H1 (cell line): ENCODE results near the gene GATA1. TPM values are rescaled to one million over a fixed set of nuclear protein-coding genes. Genes with fewer than 3 reads are reported as not detected.

ENCODE experiments used
- CTCF ChIA-PET: fragments of 300-600 bp; sonication (Branson Sonifier 250); formaldehyde crosslinking; loops from one replicate; lab custom pipeline; 2021; ENCODE audit not compliant: partially characterized antibody; lab: Charles Lee
- POLR2A ChIA-PET: fragments of 300-600 bp; sonication (Branson Sonifier 250); formaldehyde crosslinking; loops from one replicate; lab custom pipeline; 2021; ENCODE audit warnings: inconsistent platforms; ENCODE audit not compliant: partially characterized antibody; lab: Charles Lee
- DNase-seq, 2 experiments: peaks; one replicate each; pipeline versions ENCODE4 v3.0.0 to v3.0.0-alpha.2; 2010 to 2022; ENCODE audit warnings: low spot score in 2 of 2, low read depth in 1 of 2, mixed read lengths in 1 of 2
- FAIRE-seq: peaks from 2 replicates; lab custom pipeline; 2011; peaks lifted over from hg19 to GRCh38; lab: Jason Lieb, UNC
- H2AFZ ChIP-seq: 2 replicates; pipeline ENCODE4 v1.8.1; 2012; ENCODE audit warnings: low read length, inconsistent platforms
- H2AK5ac ChIP-seq: 2 replicates; pipeline ENCODE4 v1.6.1; 2013; ENCODE audit warnings: low read depth, low read length
- H2BK120ac ChIP-seq: replicated peaks from 2 replicates; pipeline ENCODE3; 2013; ENCODE audit warnings: low read depth, low read length, inconsistent platforms
- H2BK12ac ChIP-seq: 2 replicates; pipeline ENCODE4 v1.6.1; 2013; ENCODE audit warnings: low read depth, low read length
- H2BK15ac ChIP-seq: 2 replicates; pipeline ENCODE4 v1.6.1; 2013; ENCODE audit warnings: low read length
- H2BK20ac ChIP-seq: 2 replicates; pipeline ENCODE4 v1.6.1; 2013; ENCODE audit warnings: low read length
- H2BK5ac ChIP-seq: 2 replicates; pipeline ENCODE4 v1.6.1; 2013; ENCODE audit warnings: low read depth, low read length
- H3K14ac ChIP-seq: 2 replicates; pipeline ENCODE4 v1.6.1; 2013; ENCODE audit warnings: inconsistent platforms; ENCODE audit not compliant: insufficient read length
- H3K18ac ChIP-seq: 2 replicates; pipeline ENCODE4 v1.6.1; 2013; ENCODE audit warnings: low read length; ENCODE audit errors: extremely low read depth
- H3K23ac ChIP-seq: 2 replicates; pipeline ENCODE4 v1.6.1; 2013; ENCODE audit warnings: inconsistent platforms; ENCODE audit not compliant: insufficient read length
- H3K23me2 ChIP-seq: 2 replicates; pipeline ENCODE4 v1.6.1; 2013; ENCODE audit warnings: low read depth, low read length
- H3K27ac ChIP-seq: 2 replicates; pipeline ENCODE4 v1.6.1; 2011; ENCODE audit warnings: low read depth, low read length, inconsistent platforms
- H3K27me3 ChIP-seq, 4 experiments: replicated peaks in 1 of 4; 1 replicate in 1 of 4; 2 replicates in 3 of 4; pipeline versions ENCODE4 v1.6.1 to v1.8.1; 2011 to 2013; ENCODE audit warnings: low read length in 3 of 4, mild to moderate bottlenecking in 3 of 4, inconsistent platforms in 2 of 4, mixed read lengths in 2 of 4, moderate library complexity in 1 of 4; ENCODE audit not compliant: control insufficient read depth in 3 of 4, insufficient read depth in 3 of 4; ENCODE audit errors: extremely low read depth in 1 of 4
- H3K36me3 ChIP-seq, 4 experiments: 2 replicates each; pipeline versions ENCODE4 v1.6.1 to v1.8.1; 2011 to 2013; ENCODE audit warnings: mild to moderate bottlenecking in 4 of 4, low read length in 3 of 4, moderate library complexity in 2 of 4, control low read depth in 1 of 4, inconsistent platforms in 1 of 4; ENCODE audit not compliant: insufficient read depth in 4 of 4, control insufficient read depth in 2 of 4
- H3K4ac ChIP-seq: replicated peaks from 2 replicates; pipeline ENCODE3; 2013; ENCODE audit warnings: low read length, low read depth, mixed read lengths, inconsistent platforms; ENCODE audit not compliant: insufficient read length
- H3K4me1 ChIP-seq, 4 experiments: replicated peaks in 1 of 4; 1 replicate in 1 of 4; 2 replicates in 3 of 4; pipeline versions ENCODE4 v1.6.1 to v1.8.1; 2011 to 2013; ENCODE audit warnings: low read length in 3 of 4, inconsistent platforms in 2 of 4, mixed read lengths in 1 of 4; ENCODE audit not compliant: insufficient read depth in 4 of 4, control insufficient read depth in 3 of 4
- H3K4me2 ChIP-seq, 2 experiments: 2 replicates each; pipeline versions ENCODE4 v1.6.1 to v1.8.1; 2011 to 2013; ENCODE audit warnings: low read depth in 2 of 2, low read length in 2 of 2, control low read depth in 1 of 2, inconsistent platforms in 1 of 2, mild to moderate bottlenecking in 1 of 2; ENCODE audit not compliant: insufficient read depth in 1 of 2
- H3K4me3 ChIP-seq, 4 experiments: fragments of 200-600, 300-600 bp in 1 of 4; sonication (generic), shearing (Covaris generic), sonication (Bioruptor Twin) in 1 of 4; 2 replicates each; pipeline versions ENCODE4 v1.5.1 to v1.8.1; 2011 to 2016; ENCODE audit warnings: low read length in 4 of 4, low read depth in 3 of 4, control low read depth in 2 of 4, inconsistent platforms in 2 of 4, mild to moderate bottlenecking in 2 of 4, mixed read lengths in 1 of 4, moderate library complexity in 1 of 4; ENCODE audit not compliant: insufficient read depth in 2 of 4; ENCODE audit errors: extremely low read depth in 1 of 4
- H3K56ac ChIP-seq: replicated peaks from 2 replicates; pipeline ENCODE3; 2013; ENCODE audit warnings: low read depth, mild to moderate bottlenecking, mixed read lengths, low read length, inconsistent platforms; ENCODE audit not compliant: insufficient read length
- H3K79me1 ChIP-seq: 2 replicates; pipeline ENCODE4 v1.6.1; 2013; ENCODE audit warnings: low read depth, low read length, control low read depth
- H3K79me2 ChIP-seq, 2 experiments: 2 replicates each; pipeline versions ENCODE4 v1.6.1 to v1.8.1; 2012 to 2013; ENCODE audit warnings: low read length in 2 of 2, mild to moderate bottlenecking in 2 of 2, inconsistent platforms in 1 of 2; ENCODE audit not compliant: insufficient read depth in 2 of 2, control insufficient read depth in 1 of 2
- H3K9ac ChIP-seq, 4 experiments: replicated peaks in 1 of 4; 1 replicate in 1 of 4; 2 replicates in 3 of 4; pipeline versions ENCODE4 v1.6.1 to v1.8.1; 2011 to 2013; ENCODE audit warnings: low read depth in 3 of 4, low read length in 3 of 4, control low read depth in 2 of 4, mild to moderate bottlenecking in 2 of 4, moderate library complexity in 2 of 4, inconsistent platforms in 1 of 4; ENCODE audit errors: extremely low read depth in 1 of 4
- H3K9me3 ChIP-seq, 2 experiments: 2 replicates each; pipeline versions ENCODE4 v1.6.1 to v1.8.1; 2012 to 2013; ENCODE audit warnings: mild to moderate bottlenecking in 2 of 2, moderate library complexity in 2 of 2, control low read depth in 1 of 2, inconsistent platforms in 1 of 2, low read depth in 1 of 2, low read length in 1 of 2, mixed read lengths in 1 of 2; ENCODE audit not compliant: insufficient read depth in 2 of 2
- H4K20me1 ChIP-seq, 2 experiments: replicated peaks in 1 of 2; 2 replicates each; pipeline versions ENCODE3 to v1.8.1; 2011 to 2013; ENCODE audit warnings: inconsistent platforms in 2 of 2, low read length in 2 of 2, mild to moderate bottlenecking in 1 of 2; ENCODE audit not compliant: insufficient read depth in 2 of 2, control insufficient read depth in 1 of 2
- H4K5ac ChIP-seq: 2 replicates; pipeline ENCODE4 v1.6.1; 2013; ENCODE audit warnings: low read length, low read depth, mixed read lengths, inconsistent platforms; ENCODE audit not compliant: insufficient read length
- H4K8ac ChIP-seq: 2 replicates; pipeline ENCODE4 v1.8.0; 2013; ENCODE audit warnings: mild to moderate bottlenecking, moderate library complexity, low read length, inconsistent platforms; ENCODE audit not compliant: insufficient read depth; ENCODE audit errors: extremely low read depth
- H4K91ac ChIP-seq: replicated peaks from 2 replicates; pipeline ENCODE3; 2013; ENCODE audit warnings: low read length, mixed read lengths, inconsistent platforms; ENCODE audit not compliant: insufficient read length
- E2F6 ChIP-seq: IDR thresholded peaks from 2 replicates; pipeline ENCODE4 v1.6.1; 2012; ENCODE audit warnings: inconsistent platforms
- SIX5 ChIP-seq: IDR thresholded peaks from 2 replicates; pipeline ENCODE4 v1.6.1; 2011; ENCODE audit warnings: mild to moderate bottlenecking, low read depth, low read length
- WGBS, 2 experiments: shearing (Covaris generic) in 1 of 2; methylation state at CpG; one replicate each; pipeline versions ENCODE4 v1.1.6 to v1.1.7; 2013 to 2015; ENCODE audit warnings: low lambda C conversion rate in 2 of 2, mixed read lengths in 2 of 2, inconsistent platforms in 1 of 2, low coverage in 1 of 2, missing lambda C conversion rate in 1 of 2; ENCODE audit not compliant: insufficient replicate concordance in 2 of 2, insufficient coverage in 1 of 2, insufficient read length in 1 of 2; ENCODE audit errors: extremely low coverage in 1 of 2, missing lambda C conversion rate in 1 of 2; 5-methylcytosine and 5-hydroxymethylcytosine counted together
- polyA plus RNA-seq, 7 experiments: library from polyadenylated mRNA; depleted of rRNA in 3 of 7; stranded (reverse) in 5 of 7; unstranded in 2 of 7; fragments of >200 nt in 5 of 7; fragments of 200-250 nt in 2 of 7; gene quantifications; 1 replicate in 5 of 7; 2 replicates in 1 of 7; 4 replicates in 1 of 7; pipeline versions ENCODE4 v1.2.1 to v1.2.3, GENCODE V29; 2011 to 2013; ENCODE audit warnings: missing spikeins in 2 of 7, mixed read lengths in 2 of 7
- total RNA-seq: library from RNA; stranded (reverse); fragmentation: NEBNext Ultra II Directional; extraction: Animal tissue kit (Norgen Biotek cat#: 25700); gene quantifications from 2 replicates; pipeline ENCODE4 v1.2.1, GENCODE V29; 2021

The GATA1 gene
- total and polyA plus RNA-seq, 2 of the 8 experiments (the other 6 are each of a cell fraction or from before 2014, with no cell fraction given), result 0.05 TPM; not detected in 1

- Histone ChIP-seq H3K79me2 (no peaks in the 10 kb centered on the region), H4K5ac (no peak overlapping the region), H3K23ac (no peak overlapping the region), H3K4ac (no peak overlapping the region), H2AK5ac (no peak overlapping the region), H3K4me3 (no peak overlapping the region), H2AFZ (no peak overlapping the region), H2BK20ac (no peak overlapping the region), H4K91ac (no peak overlapping the region), H3K56ac (no peak overlapping the region), H3K4me1 (no peaks in the 10 kb centered on the region), H2BK15ac (no peak overlapping the region), H4K20me1 (no peaks in the 10 kb centered on the region), H2BK5ac (no peak overlapping the region), H3K9ac (no peak overlapping the region), H3K23me2 (no peaks in the 10 kb centered on the region), H3K14ac (no peak overlapping the region), H3K18ac (no peak overlapping the region), H4K8ac (no peak overlapping the region), H2BK12ac (no peak overlapping the region), H3K79me1 (no peaks in the 10 kb centered on the region), H3K36me3 (no peaks in the 10 kb centered on the region), H3K27ac (no peak overlapping the region)
- WGBS, 2 experiments, result 75% methylated on average over 4 of the region's 13 CpGs; no CpG with 5 or more reads in 1 of the 2 experiments
- no peak for DNase-seq
- POLR2A ChIA-PET, result interaction anchor here (0.7 to 1.3 kb wide), 2 partner anchors 25 to 115 kb away, joined by 3 to 4 read pairs; partner anchors contain the start of genes PQBP1 and TIMM17B
- FAIRE-seq, result no peak
- CTCF ChIA-PET, result interaction anchor here (0.6 kb wide), 1 partner anchor 129 kb away, joined by 3 read pairs; the partner anchor contains the start of gene SLC35A2
- TF ChIP-seq E2F6, result no peak
- TF ChIP-seq SIX5, result no peak
- TF ChIP-seq, all 59 proteins: peak for 0
- Histone ChIP-seq H2BK120ac (no peak overlapping the region), H3K4me2 (no peak overlapping the region), H3K9me3 (no peaks in the 10 kb centered on the region), H3K27me3 (no peaks in the 10 kb centered on the region)
Observed at GRCh38 chrX:48782795-48783194, 3.6 kb upstream of the GATA1 start.
